GM18520 (cell line): ENCODE results near the gene ARHGAP22.

Experiments
- ATAC-seq: cut with Tn5 transposase; IDR thresholded peaks from one replicate; pipeline ENCODE4 v1.9.1; 2021; ENCODE audit not compliant: unreplicated experiment

Gene ARHGAP22

GRCh38 chr10:48633381-48634197 is 28.7 kb upstream of the ARHGAP22 start:
- peak; percentile 9 for ATAC-seq

- no peak for ATAC-seq
Observed at GRCh38 chr10:48632166-48632565, 27.3 kb upstream of the ARHGAP22 start.

DNA sequence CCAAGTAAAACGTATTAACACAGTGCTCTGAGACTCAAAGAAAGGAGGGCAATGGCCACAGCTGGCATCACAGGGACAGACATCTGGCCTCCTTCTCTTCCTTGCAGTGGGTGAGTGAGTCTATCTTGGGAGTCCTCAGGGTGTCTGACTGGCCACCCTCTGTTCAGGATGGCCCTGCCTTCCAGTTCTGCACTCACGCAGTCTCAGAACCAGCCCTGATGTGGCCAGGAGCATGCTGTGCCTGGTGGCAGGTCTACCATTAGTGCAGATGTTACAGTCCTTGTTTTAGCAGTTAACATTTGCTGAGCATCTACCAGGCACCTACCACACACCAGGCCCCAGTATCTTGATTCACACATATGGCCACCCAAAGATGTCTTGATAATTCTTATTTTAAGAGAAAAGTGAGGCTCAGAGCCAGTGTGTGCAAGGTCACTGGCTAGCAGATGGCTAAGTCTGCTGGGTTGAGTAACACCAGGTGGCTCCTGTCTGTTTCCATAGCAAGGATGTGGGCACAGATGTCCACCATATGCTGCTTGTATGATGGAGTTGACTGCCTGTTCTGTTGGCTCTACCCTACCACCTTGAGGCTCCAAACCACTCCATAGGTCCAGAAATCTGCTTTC is 23.2 kb upstream of the ARHGAP22 start:
- no peak for ATAC-seq

DNA sequence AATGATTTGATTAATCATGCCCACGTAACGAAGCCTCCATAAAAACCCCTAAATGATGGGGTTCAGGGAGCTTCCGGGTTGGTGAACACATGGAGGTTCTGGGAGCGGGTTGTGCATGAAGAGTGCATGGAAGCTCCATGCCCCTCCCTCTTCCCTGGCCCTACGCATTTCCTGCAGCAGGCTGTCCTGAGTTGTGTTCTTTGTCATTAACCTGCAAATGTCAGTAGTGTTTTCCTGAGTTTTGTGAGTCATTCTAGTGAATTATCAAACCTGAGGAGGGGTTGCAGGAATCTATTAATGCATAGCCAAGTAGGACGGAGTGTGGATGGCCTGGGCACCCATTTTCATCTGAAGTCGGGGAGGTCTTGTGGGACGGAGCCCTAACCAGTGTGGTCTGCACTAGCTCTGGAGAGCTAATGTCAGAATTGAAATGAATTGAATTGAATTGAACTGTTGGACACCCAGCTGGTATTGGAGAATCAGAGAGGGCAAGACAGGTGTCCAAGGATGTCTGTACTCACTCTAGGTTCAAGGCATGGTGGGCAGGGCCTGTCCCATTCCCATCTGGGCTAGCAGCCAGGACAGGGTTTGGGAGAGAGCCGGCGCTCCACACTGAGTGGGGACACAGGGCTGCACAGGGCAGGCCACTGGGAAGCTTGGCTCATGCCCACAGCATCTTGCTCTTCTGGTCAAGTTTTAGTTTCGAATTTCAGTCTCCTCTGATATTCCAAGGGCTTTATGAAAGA is 22.3 kb upstream of the ARHGAP22 start:
- ATAC-seq, result no peak

GRCh38 chr10:48626447-48626846 is 21.6 kb upstream of the ARHGAP22 start:
- no peak for ATAC-seq

- ATAC-seq, result no peak
Observed at GRCh38 chr10:48625826-48626134, 20.9 kb upstream of the ARHGAP22 start.

DNA sequence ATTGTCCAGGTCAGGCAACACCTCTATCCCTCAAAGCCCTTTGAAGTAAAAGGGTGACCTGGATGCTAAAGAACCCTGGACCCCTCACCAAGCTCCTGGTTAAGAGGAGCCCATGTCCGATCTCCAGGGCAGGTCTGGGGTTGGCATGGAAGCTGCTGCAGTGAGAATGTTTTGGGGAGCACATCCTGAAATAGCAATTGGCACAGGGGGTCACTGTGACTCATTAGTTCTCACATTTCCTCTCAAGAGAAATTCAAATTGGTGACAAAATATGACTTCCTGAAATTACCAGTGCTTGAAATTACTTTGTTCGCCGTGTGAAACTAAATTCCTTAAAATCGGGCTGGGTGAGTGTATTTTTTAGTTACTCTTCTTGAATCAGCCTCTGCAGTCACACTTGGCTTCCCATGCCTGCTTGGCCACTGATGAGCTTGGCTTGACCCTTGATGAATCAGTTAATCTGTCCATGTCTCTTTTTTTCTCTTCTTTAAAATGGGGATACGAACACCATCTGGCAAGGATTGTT is 18.8 kb upstream of the ARHGAP22 start:
- no peak for ATAC-seq

DNA sequence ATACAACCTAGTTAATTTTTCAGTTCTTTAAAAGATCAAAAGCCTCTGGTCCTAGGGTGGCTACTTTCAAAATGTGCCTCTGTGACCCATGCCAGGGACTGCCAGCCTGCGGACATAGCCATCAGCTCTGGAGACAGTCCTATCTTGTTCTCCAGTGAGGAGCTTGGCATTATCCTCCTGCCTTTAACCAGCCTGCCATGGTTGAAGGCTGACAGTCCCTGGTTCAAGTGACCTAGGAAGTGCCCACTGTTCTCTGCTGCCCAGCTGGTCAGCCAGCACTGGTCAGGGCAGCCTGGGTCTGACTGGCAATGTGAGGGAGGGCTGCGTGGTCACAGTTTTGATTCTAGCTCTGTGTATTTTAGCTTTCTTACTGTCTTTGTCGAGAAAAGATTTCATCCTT is 18.1 kb upstream of the ARHGAP22 start:
- ATAC-seq, result no peak

- no peak for ATAC-seq
Observed at GRCh38 chr10:48620719-48621118, 15.8 kb upstream of the ARHGAP22 start.

DNA sequence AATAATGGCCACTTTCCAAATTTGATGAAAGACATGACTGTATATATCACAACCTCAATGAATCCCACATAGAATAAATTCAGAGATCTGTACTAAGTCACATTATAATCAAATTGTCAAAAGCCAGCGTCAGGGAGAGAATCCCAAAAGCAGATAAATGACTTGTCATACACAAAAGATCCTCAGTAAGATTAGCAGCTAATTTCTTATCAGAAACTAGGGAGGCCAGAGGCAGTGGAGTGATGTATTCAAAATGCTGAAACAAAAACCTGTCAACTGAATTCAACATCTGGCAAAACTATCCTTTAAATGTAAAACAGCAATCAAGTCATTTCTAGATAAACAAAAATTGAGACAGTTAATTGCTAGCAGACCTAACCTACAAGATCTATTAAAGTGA is 11.6 kb upstream of the ARHGAP22 start:
- no peak for ATAC-seq

- no peak for ATAC-seq
Observed at GRCh38 chr10:48614481-48615390, 9.9 kb upstream of the ARHGAP22 start.

- no peak for ATAC-seq
Observed at GRCh38 chr10:48613016-48613415, 8.1 kb upstream of the ARHGAP22 start.

- no peak for ATAC-seq
Observed at GRCh38 chr10:48612236-48612943, 7.5 kb upstream of the ARHGAP22 start.

- ATAC-seq, result no peak
Observed at GRCh38 chr10:48611133-48611532, 6.3 kb upstream of the ARHGAP22 start.

GRCh38 chr10:48610585-48611093 is 5.8 kb upstream of the ARHGAP22 start:
- ATAC-seq, result no peak

DNA sequence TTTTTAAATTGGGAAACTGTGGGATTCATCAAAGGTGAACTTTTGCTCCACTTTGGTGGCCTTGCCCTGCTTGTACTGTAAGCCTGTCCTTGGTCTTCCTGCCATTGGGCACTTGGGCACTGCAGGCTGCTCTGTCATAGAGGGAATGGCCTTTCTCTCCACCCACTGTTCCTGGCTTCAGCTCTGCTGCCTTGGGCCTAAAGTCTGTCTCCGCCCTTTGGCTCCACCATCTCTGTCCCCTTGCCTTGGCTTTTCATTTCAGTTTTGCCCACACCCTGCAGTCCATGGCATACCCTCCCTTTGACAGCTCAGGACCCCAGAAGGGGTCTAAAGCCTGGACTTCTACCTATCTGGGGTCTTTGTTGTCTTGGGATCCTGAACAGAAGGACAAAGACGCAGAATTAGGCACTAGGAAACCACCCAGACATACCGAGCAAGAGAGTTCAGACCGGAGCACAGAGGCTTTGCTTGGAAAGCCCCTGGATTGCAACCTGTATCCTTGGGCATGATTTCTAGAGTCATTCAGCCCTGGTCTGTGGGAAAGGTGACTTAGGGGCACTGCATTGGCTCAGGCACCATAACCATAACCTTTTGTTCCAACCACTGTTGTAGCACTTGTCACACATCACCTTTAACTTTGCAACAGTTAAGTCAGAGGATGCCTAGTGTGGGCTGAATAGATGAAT is 5.2 kb upstream of the ARHGAP22 start:
- ATAC-seq, result no peak

DNA sequence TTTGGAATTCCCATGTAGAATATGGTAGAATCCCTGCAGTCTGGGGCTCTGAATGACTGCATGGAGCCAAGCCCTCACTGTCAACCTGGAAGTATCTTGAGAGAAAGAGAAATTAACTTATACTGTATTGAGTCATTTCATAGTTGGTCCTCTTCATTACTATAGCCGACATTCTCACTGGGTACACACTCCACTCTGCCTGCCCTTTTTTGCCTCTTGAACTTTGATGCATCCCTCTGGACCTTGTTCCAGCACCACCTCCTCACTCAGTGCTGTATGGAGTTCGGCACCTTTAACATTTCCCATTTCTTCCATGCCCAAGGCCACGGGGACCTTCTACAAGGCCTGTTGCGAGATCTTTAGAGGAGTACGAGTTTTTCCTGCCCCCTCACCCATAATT is 4.6 kb upstream of the ARHGAP22 start:
- no peak for ATAC-seq

DNA sequence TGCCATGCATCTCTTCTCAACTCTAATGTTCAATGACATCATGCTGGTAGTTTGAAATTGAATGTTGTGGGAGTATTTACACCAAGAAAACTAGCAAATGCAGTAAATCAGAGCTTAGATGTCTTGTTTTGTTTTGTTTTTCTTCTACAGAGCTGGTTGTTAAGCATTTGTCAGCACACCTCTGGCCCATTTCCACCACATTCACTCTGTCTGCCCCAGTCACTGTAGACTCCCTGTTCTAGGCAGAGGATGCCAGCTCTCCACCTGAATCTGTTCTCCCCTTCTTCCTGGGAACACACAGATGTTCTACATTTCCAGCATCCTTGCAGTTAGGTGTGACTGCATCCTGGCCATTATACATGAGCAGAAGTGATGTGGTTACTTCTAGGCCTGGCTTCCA is 4.1 kb upstream of the ARHGAP22 start:
- no peak for ATAC-seq

GRCh38 chr10:48608279-48608681 is 3.4 kb upstream of the ARHGAP22 start:
- ATAC-seq, result peak; percentile 73
